ENCODE data around the gene PPP3CB. TPM values are rescaled to one million over a fixed set of nuclear protein-coding genes. Genes with fewer than 3 reads are reported as not detected.

PPP3CB gene
- total RNA-seq, 1 donor from 2014 or later: 47.0 TPM

DNA sequence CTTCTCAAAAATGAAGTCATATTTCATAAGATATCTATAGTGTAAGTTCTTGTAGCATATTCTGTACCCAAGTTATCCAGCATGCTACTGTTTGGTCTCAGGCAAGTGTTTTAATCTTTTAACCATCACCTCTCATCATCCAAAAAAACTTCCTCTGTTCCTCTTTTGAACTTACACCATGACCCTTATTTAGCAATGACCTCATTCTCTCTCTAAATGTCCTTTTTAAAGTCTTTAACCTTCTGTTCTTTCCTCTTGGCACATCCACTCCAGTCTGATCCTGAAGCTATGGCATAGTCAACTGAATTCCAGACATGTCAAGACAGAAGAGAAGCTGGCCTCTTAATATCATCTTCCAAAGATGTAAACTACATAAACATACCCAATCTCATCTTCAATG, 26.2 kb downstream of the PPP3CB start:
- H3K9ac ChIP-seq: no peak overlapping the region
- no peaks in the 10 kb centered on the region for H3K27me3 ChIP-seq
- TF ChIP-seq, protein P1, sequence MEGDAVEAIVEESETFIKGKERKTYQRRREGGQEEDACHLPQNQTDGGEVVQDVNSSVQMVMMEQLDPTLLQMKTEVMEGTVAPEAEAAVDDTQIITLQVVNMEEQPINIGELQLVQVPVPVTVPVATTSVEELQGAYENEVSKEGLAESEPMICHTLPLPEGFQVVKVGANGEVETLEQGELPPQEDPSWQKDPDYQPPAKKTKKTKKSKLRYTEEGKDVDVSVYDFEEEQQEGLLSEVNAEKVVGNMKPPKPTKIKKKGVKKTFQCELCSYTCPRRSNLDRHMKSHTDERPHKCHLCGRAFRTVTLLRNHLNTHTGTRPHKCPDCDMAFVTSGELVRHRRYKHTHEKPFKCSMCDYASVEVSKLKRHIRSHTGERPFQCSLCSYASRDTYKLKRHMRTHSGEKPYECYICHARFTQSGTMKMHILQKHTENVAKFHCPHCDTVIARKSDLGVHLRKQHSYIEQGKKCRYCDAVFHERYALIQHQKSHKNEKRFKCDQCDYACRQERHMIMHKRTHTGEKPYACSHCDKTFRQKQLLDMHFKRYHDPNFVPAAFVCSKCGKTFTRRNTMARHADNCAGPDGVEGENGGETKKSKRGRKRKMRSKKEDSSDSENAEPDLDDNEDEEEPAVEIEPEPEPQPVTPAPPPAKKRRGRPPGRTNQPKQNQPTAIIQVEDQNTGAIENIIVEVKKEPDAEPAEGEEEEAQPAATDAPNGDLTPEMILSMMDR (IDR thresholded peaks at IDR 0.05): no peak
- TF ChIP-seq EZH2 (IDR thresholded peaks at IDR 0.05) (no peak), EZH2phosphoT487 (IDR thresholded peaks at IDR 0.05) (no peak)
- Mint-ChIP-seq H3K27me3 (ENCODE audit: insufficient read depth, low read depth) (no peaks in the 10 kb centered on the region), H3K36me3 (peaks cover 7% of the 10 kb centered on the region), H3K9me3 (no peaks in the 10 kb centered on the region), H3K4me3 (no peak overlapping the region), H3K27ac (no peak overlapping the region), H3K4me1 (no peaks in the 10 kb centered on the region)
- H3K4me2 ChIP-seq: no peak overlapping the region
- no peaks in the 10 kb centered on the region for H3K9me3 ChIP-seq (ENCODE audit: low read depth)
- H3F3A ChIP-seq (ENCODE audit: low read depth): no peaks in the 10 kb centered on the region
- H2AFZ ChIP-seq (replicated peaks): no peak overlapping the region
- no peak for DNase-seq (ENCODE audit: low spot score)
- H3K79me2 ChIP-seq (ENCODE audit: low read depth): no peaks in the 10 kb centered on the region
- H3K4me3 ChIP-seq: no peak overlapping the region
- H4K20me1 ChIP-seq (ENCODE audit: low read depth): no peaks in the 10 kb centered on the region
- no peak overlapping the region for H3K27ac ChIP-seq
- peaks cover 32% of the 10 kb centered on the region for H3K36me3 ChIP-seq
- no peaks in the 10 kb centered on the region for H3K4me1 ChIP-seq

DNA sequence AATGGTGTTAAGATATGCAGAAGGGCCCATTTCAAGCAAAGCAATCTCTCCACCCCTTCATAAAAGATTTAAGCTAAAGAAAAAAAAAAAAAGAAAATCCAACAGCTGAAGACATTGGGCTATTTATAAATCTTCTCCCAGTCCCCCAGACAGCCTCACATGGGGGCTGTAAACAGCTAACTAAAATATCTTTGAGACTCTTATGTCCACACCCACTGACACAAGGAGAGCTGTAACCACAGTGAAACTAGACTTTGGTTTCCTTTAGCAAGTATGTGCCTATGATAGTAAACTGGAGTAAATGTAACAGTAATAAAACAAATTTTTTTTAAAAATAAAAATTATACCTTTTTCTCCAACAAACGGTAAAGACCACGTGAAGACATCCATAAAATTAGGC, 28.6 kb downstream of the PPP3CB start:
- peaks cover 3% of the 10 kb centered on the region for H3K27me3 Mint-ChIP-seq (ENCODE audit: insufficient read depth, low read depth)
- Histone ChIP-seq H3K4me2 (no peak overlapping the region), H3K4me3 (no peak overlapping the region), H3K9me3 (ENCODE audit: low read depth) (no peaks in the 10 kb centered on the region), H2AFZ (replicated peaks) (no peak overlapping the region), H3K4me1 (no peaks in the 10 kb centered on the region), H3K9ac (no peak overlapping the region), H3K36me3 (peaks cover 30% of the 10 kb centered on the region), H3K79me2 (ENCODE audit: low read depth) (no peaks in the 10 kb centered on the region), H3K27me3 (no peaks in the 10 kb centered on the region), H3F3A (ENCODE audit: low read depth) (no peaks in the 10 kb centered on the region), H4K20me1 (ENCODE audit: low read depth) (no peaks in the 10 kb centered on the region), H3K27ac (no peak overlapping the region)
- no peak overlapping the region for H3K27ac Mint-ChIP-seq
- H3K4me3 Mint-ChIP-seq: no peak overlapping the region
- no peaks in the 10 kb centered on the region for H3K9me3 Mint-ChIP-seq
- H3K4me1 Mint-ChIP-seq: no peaks in the 10 kb centered on the region
- TF ChIP-seq, protein P1 (IDR thresholded peaks at IDR 0.05): no peak
- no peak for TF ChIP-seq EZH2phosphoT487 (IDR thresholded peaks at IDR 0.05)
- no peak for TF ChIP-seq EZH2 (IDR thresholded peaks at IDR 0.05)
- no peak for DNase-seq (ENCODE audit: low spot score)
- peaks cover 11% of the 10 kb centered on the region for H3K36me3 Mint-ChIP-seq

GRCh38 chr10:73465978-73466726, 29.7 kb downstream of the PPP3CB start:
- H3K27ac ChIP-seq: no peak overlapping the region
- H3K36me3 ChIP-seq: peaks cover 28% of the 10 kb centered on the region
- H3K27me3 ChIP-seq: no peaks in the 10 kb centered on the region
- H3K4me3 ChIP-seq: no peak overlapping the region
- H3K4me2 ChIP-seq: no peak overlapping the region
- H4K20me1 ChIP-seq (ENCODE audit: low read depth): no peaks in the 10 kb centered on the region
- Mint-ChIP-seq H3K36me3 (peaks cover 14% of the 10 kb centered on the region), H3K4me1 (no peaks in the 10 kb centered on the region), H3K27ac (no peak overlapping the region), H3K27me3 (ENCODE audit: insufficient read depth, low read depth) (peaks cover 3% of the 10 kb centered on the region), H3K4me3 (no peak overlapping the region), H3K9me3 (no peaks in the 10 kb centered on the region)
- no peak overlapping the region for H2AFZ ChIP-seq (replicated peaks)
- no peak for DNase-seq (ENCODE audit: low spot score)
- no peak for TF ChIP-seq EZH2phosphoT487 (IDR thresholded peaks at IDR 0.05)
- TF ChIP-seq, protein P1 (IDR thresholded peaks at IDR 0.05): no peak
- TF ChIP-seq EZH2 (IDR thresholded peaks at IDR 0.05): no peak
- H3K79me2 ChIP-seq (ENCODE audit: low read depth): no peaks in the 10 kb centered on the region
- no peak overlapping the region for H3K9ac ChIP-seq
- H3F3A ChIP-seq (ENCODE audit: low read depth): no peaks in the 10 kb centered on the region
- no peaks in the 10 kb centered on the region for H3K4me1 ChIP-seq
- no peaks in the 10 kb centered on the region for H3K9me3 ChIP-seq (ENCODE audit: low read depth)

Data from neural progenitor cell (in vitro differentiated cells).